ENCODE results near the gene SBSN.
A peak's percentile ranks its signal among the peaks of the same experiment; 100 is the strongest.
"Not testable (repeated sequence)": the region's sequence is repeated elsewhere in the genome, so short reads cannot be mapped to it uniquely, and the experiment has no call there.

SBSN gene

GRCh38 chr19:35500611-35501010 is 27.5 kb downstream of the SBSN start:
- DNase-seq, result no peak

DNA sequence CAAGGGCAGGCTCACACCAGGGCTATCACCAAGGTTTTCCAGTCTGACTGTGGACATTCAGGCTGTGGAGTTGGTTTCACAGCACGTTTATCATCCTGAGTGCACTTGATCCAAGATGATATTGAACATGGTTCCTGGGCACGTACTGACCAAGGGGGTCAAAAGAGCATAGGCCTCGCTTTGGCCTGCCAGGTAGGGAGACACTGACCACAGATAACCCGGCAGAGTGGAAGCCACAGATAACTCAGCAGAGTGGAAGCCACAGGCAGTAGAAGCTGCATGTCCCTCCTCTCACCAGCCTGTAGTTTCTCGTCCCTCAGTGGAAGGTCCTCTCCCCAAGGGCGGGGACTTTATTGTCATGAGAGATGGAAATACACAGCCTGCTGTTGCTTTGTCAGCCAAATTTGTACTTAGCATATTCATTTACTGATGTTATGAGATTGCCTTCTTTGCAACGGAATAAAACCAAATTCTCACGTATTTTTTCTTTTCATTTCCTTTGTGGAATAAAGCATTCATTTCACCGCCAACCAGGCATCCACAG is 29.1 kb downstream of the SBSN start:
- no peak for DNase-seq

DNA sequence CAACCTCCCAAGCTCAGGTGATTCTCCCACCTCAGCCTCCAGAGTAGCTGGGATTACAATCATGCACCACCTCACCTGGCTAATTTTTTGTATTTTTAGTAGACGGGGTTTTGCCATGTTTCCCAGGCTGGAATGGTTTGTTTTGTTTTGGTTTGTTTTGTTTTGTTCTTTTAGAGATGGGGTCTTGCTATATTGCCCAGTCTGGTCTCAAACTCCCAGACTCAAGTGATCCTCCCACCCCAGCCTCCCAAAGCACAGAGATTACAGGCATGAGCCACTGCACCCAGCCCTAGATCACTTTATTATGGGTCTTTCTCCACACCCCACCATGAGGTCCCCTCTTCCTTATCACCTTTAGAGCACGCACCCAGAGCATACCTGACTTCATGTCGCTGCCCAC is 29.9 kb downstream of the SBSN start:
- no peak for DNase-seq

DNA sequence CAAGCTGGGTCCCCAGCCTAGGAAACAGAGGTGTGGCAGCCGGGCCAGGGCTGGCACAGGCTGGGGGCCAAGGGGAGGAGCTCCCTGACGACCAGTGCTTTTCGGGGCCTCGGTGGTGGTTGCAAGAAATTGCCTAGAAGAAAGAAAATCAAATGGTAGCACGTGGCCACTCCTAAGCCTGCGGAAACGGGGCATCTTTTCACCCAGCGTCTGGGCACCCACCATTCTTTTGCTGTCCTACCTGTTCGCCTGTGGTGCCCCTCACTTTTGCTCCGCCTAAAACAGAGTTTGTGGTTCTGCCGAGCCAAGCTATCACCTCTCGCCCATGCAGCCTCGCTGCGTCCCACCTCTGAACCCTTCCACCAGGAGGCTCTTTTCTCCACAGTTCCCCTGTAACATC is 30.7 kb downstream of the SBSN start:
- no peak for DNase-seq

- DNase-seq, result peak; percentile 90
Observed at GRCh38 chr19:35495107-35496064, 32.7 kb downstream of the SBSN start.

- no peak for DNase-seq
Observed at GRCh38 chr19:35493971-35494370, 34.1 kb downstream of the SBSN start.

DNA sequence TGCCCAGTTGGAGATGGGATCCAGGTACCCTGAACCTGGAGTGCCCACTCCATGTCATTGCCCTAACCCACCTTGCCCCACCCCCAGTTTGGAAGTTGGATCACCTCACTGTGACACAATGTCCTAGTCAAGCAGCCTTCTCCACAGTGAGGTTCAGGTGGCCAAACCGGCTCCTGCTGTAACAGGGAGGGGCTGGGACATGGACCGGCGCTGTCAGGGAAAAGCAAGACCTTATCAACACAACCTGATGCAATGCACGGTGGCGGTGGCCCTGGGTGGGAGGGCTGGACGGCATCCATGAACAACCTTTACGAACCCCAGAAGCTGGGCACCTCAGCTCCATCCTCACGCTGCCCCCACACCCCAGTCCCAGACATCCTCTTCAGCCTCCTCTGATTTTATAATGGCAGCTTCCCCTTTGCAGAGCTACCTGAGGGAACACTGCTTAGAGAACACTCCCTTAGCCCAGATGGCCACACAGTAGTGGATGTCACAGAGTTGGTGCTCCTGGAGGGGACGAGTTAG is 36.2 kb downstream of the SBSN start:
- DNase-seq, result no peak

DNA sequence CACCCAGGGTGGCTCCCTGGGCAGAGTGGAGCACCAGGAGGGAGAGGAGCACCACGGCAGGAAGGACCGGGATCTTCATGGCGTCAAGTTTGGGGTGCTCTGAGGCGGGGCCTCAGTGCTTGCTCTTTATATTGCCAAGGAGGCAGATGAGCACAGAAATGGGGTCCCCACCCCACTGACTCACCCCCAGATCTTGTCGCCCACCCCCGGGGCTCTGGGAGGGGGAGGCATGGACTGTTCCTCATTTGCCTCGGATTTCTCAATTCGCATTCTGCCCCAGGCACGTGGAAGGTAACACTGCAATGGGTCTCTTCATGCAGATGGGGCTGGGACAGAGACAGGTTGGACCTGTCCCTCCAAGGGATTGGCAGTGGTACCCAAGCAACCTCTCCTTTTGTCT is 37.7 kb downstream of the SBSN start, which contains the start of gene KRTDAP:
TSS of gene KRTDAP (minus strand) at position 101 of the 400 bp plus-strand sequence. CDS start at position 79, 22 bp downstream.
- DNase-seq, result no peak

GRCh38 chr19:35488677-35489076 is 39.4 kb downstream of the SBSN start:
- no peak for DNase-seq

DNA sequence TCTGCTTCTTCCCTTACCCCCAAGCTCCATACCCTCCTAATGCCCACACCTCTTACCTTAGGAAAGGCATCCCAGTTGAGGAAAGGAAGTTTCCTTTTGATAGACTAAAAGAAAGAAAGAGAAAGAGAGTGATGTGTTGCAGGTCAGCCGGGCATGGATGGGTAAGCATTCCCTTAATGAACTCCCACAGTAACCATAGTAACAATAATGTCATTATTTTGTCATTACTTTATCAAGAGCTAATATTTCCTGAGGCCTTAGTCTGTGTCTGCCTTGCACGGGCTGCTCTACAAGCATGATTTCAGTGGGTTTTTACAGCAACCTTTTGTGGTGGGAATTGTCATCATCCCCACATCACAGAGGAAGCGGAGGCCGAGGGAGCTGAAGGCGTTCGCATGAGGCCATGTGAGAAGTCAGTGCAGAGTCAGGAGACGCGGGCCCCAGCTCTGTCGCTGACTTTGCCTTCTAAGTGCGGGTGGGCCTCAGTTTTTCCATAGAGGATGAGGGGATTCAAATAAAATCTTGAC is 40.4 kb downstream of the SBSN start:
- no peak for DNase-seq

- no peak for DNase-seq
Observed at GRCh38 chr19:35486268-35486708, 41.8 kb downstream of the SBSN start.

DNA sequence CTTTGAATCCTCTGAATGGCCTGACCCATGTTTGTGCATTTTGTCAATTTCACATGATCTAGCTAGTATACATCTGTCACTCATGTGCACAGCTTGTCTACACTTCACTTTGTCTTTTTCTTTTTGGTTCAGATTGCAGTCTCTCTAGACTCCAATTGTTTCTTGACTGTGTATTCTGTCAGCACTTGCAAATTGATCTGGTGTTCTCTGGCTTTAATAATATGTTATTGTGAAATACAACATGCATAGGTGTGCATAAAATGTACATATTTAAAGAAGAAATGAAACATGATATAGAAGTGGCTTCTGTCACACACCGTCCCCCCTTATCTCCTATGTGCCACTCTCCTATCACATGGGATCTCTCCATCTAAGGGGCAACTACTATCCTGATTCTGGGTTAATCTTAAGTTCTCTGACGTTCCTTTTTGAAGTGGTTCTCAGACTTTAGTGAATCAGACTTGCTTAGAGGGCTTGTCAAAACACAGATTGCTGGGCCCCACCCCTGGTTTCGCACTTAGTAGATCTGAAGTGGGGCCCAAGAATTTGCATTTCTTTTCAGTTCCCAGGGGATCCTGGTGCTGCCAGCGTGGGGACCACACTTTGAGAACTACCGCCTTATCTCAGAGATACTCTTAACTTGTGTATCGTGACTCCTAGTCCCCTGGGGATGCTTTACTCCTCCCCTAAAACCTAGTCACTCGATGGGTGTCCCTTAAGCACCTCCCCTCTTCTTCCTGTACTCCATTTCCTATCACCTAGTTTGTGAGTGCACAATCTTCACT is 43.7 kb downstream of the SBSN start:
- DNase-seq, result peak; percentile 16

GRCh38 chr19:35483089-35483488 is 45.0 kb downstream of the SBSN start:
- no peak for DNase-seq

- no peak for DNase-seq
Observed at GRCh38 chr19:35478794-35479677, 49.1 kb downstream of the SBSN start.

- DNase-seq, result peak; percentile 39
Observed at GRCh38 chr19:35476149-35476548, 52.0 kb downstream of the SBSN start.

GRCh38 chr19:35474594-35474993 is 53.5 kb downstream of the SBSN start:
- not testable (repeated sequence) for DNase-seq

DNA sequence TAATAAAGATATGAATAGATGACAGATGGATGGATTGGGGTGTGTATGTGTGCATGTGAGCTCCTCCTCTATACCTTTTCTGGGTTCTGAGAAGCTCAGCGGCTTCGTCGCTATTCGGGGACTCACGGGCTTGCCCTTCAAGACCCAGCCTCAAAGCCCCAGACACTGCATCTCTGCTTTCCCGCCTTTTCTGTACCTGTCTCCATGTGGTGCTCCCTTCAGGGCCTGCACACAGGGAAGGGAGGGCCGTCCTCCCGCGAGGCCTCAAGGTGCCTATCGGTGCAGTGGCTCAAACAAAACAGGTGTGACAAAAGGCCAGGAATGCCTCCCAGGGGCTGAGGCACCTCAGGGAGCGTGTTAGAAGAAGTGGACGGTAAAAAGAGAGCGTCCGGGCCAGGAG is 54.0 kb downstream of the SBSN start:
- no peak for DNase-seq
